Mucosa of descending colon (tissue), 3 donors: ENCODE results near the gene FGF12. TPM values are rescaled to one million over a fixed set of nuclear protein-coding genes. Genes with fewer than 3 reads are reported as not detected.

Experiments
- ATAC-seq: fragments of 200-7000 bp; cut with Tn5 transposase; one replicate; pipeline ENCODE4 v1.9.1; 2020; ENCODE audit warnings: mild to moderate bottlenecking, moderate library complexity
- DNase-seq, 3 donors: peaks; one replicate each; pipeline ENCODE4 v3.0.0-alpha.2; 2020
- H3K36me3 ChIP-seq: fragments of 200-600 bp; one replicate; pipeline ENCODE4 v1.8.0; 2021; ENCODE audit warnings: low read depth, mild to moderate bottlenecking
- H3K4me1 ChIP-seq: fragments of 200-600 bp; one replicate; pipeline ENCODE4 v1.8.0; 2021; ENCODE audit warnings: low read depth, mild to moderate bottlenecking
- H3K4me3 ChIP-seq: fragments of 200-600 bp; one replicate; pipeline ENCODE4 v1.8.0; 2021; ENCODE audit warnings: mild to moderate bottlenecking
- H3K9me3 ChIP-seq: fragments of 200-600 bp; one replicate; pipeline ENCODE4 v1.8.0; 2021; ENCODE audit warnings: mild to moderate bottlenecking
- CTCF ChIP-seq: fragments of 200-600 bp; IDR thresholded peaks from one replicate; pipeline ENCODE4 v1.8.0; 2022; ENCODE audit warnings: antibody characterized with exemption, mild to moderate bottlenecking
- intact Hi-C, 2 donors: fragments of 100-400 bp; cut with DNase I in 1 of 2; cut with micrococcal nuclease in 1 of 2; formaldehyde crosslinking; loops; one replicate each; pipeline versions ENCODE4 v1.11.0 to v1.11.1; 2022; cut with DNase I, micrococcal nuclease
- total RNA-seq, 3 donors: library from RNA; stranded (reverse); fragmentation: NEBNext Ultra II Directional in 2 of 3; extraction: Animal tissue kit (Norgen Biotek cat#: 25700) in 2 of 3; gene quantifications; one replicate each; pipeline versions ENCODE4 v1.2.1 to v1.2.4, GENCODE V29; 2021 to 2023
- donor health status: DM: no; HTN: no; CAD: no; lungs with moderate emphysema.
- donor health status: DM: no; HTN: no; CAD: no.
- donor health status: DM: no; HTN: yes; CAD: no.

Gene FGF12
- total RNA-seq, 3 donors from 2014 or later, result 0.35 to 3.3 (median 0.58) TPM

- H3K4me1 ChIP-seq, result no peaks in the 10 kb centered on the region
- DNase-seq, result no peak
- H3K36me3 ChIP-seq, result no peaks in the 10 kb centered on the region
- ATAC-seq, result no peak
- H3K4me3 ChIP-seq, result no peak overlapping the region
- intact Hi-C loops, result no loop called here
- TF ChIP-seq CTCF, result no peak
- no peaks in the 10 kb centered on the region for H3K9me3 ChIP-seq
Observed at GRCh38 chr3:192372616-192373015, 354.7 kb downstream of the FGF12 start.

DNA sequence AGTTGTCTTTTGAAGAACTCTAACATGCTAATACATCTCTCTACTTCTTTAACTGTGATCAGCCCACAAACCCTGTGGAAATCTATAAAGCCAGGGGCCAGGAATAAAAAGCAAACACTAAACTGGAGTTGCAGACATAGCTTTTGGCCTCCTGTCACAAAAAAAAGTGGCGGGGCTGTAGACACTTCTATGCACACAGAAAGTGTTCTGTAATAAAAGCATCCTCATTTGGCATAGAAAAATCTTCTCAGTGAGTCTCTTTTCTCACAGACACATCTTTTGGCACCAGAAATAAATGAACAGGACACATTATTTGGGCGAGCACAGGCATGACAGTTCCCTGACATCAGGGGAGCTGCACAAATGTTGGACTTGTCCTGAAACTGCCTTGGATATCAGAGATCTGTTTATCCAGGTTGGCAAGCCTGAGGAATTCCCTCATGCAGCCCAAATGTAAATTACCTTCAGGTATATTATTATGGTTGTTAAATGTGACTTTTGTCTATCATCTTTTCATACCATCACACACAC is 355.4 kb downstream of the FGF12 start:
- Histone ChIP-seq H3K4me3 (no peak overlapping the region), H3K4me1 (no peaks in the 10 kb centered on the region), H3K9me3 (no peaks in the 10 kb centered on the region), H3K36me3 (no peaks in the 10 kb centered on the region)
- TF ChIP-seq CTCF, result no peak
- intact Hi-C loops, result no loop called here
- no peak for ATAC-seq
- DNase-seq, result no peak

- intact Hi-C loops, result no loop called here
- Histone ChIP-seq H3K4me3 (no peak overlapping the region), H3K36me3 (no peaks in the 10 kb centered on the region), H3K4me1 (no peaks in the 10 kb centered on the region), H3K9me3 (no peaks in the 10 kb centered on the region)
- no peak for TF ChIP-seq CTCF
- DNase-seq (no peak), ATAC-seq (no peak)
Observed at GRCh38 chr3:192367616-192368015, 359.7 kb downstream of the FGF12 start.

GRCh38 chr3:192366916-192367315 is 360.4 kb downstream of the FGF12 start:
- Histone ChIP-seq H3K9me3 (no peaks in the 10 kb centered on the region), H3K4me1 (no peaks in the 10 kb centered on the region), H3K36me3 (no peaks in the 10 kb centered on the region), H3K4me3 (no peak overlapping the region)
- no peak for TF ChIP-seq CTCF
- no peak for ATAC-seq
- intact Hi-C loops, result no loop called here
- DNase-seq, result no peak

GRCh38 chr3:192365571-192365970 is 361.8 kb downstream of the FGF12 start:
- no peaks in the 10 kb centered on the region for H3K36me3 ChIP-seq
- intact Hi-C loops, result no loop called here
- H3K9me3 ChIP-seq, result no peaks in the 10 kb centered on the region
- no peaks in the 10 kb centered on the region for H3K4me1 ChIP-seq
- H3K4me3 ChIP-seq, result no peak overlapping the region
- ATAC-seq (no peak), DNase-seq (no peak)
- TF ChIP-seq CTCF, result no peak

- Histone ChIP-seq H3K36me3 (no peaks in the 10 kb centered on the region), H3K4me1 (no peaks in the 10 kb centered on the region), H3K9me3 (no peaks in the 10 kb centered on the region), H3K4me3 (no peak overlapping the region)
- TF ChIP-seq CTCF, result no peak
- intact Hi-C loops, result no loop called here
- no peak for DNase-seq
- no peak for ATAC-seq
Observed at GRCh38 chr3:192364316-192364715, 363.0 kb downstream of the FGF12 start.
